Esophagus squamous epithelium (tissue), 4 donors: ENCODE data around the gene MROH2B.

Experiments used
- POLR2A ChIP-seq, 4 donors: fragments of 450-650 bp; IDR thresholded peaks; one replicate each; pipeline ENCODE4 v1.6.1; 2017; ENCODE audit warnings: antibody characterized with exemption in 4 of 4, mild to moderate bottlenecking in 4 of 4, moderate library complexity in 3 of 4
- TF ChIP-seq, protein P1 (sequence below), 6 experiments: fragments of 450-650 bp in 4 of 6; fragments of 200-600 bp in 2 of 6; sonication (generic) in 2 of 6; IDR thresholded peaks; one replicate each; pipeline ENCODE4 v1.5.1; 2016 to 2019; ENCODE audit warnings: antibody characterized with exemption in 6 of 6, mild to moderate bottlenecking in 4 of 6, moderate library complexity in 4 of 6

DNA sequence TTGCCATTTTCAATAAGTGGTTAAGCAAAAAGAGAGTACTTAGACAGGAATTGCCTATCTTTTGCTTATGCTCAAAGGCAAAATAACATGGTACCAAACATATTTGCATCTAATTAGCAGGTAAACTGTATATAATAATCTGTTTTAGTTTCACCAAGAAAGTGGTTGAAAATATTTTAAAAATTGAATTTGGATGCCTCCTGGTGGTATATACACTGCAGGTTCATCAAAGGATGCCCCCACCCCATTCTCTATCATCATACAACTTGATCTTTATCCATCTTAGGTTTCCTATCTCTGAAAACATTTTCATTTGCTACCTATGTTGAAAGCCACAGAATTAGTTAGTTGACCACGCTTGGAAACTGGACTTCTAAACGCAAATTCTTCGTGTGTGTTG lies 47.0 kb upstream of the MROH2B start:
- TF ChIP-seq, protein P1, sequence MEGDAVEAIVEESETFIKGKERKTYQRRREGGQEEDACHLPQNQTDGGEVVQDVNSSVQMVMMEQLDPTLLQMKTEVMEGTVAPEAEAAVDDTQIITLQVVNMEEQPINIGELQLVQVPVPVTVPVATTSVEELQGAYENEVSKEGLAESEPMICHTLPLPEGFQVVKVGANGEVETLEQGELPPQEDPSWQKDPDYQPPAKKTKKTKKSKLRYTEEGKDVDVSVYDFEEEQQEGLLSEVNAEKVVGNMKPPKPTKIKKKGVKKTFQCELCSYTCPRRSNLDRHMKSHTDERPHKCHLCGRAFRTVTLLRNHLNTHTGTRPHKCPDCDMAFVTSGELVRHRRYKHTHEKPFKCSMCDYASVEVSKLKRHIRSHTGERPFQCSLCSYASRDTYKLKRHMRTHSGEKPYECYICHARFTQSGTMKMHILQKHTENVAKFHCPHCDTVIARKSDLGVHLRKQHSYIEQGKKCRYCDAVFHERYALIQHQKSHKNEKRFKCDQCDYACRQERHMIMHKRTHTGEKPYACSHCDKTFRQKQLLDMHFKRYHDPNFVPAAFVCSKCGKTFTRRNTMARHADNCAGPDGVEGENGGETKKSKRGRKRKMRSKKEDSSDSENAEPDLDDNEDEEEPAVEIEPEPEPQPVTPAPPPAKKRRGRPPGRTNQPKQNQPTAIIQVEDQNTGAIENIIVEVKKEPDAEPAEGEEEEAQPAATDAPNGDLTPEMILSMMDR (IDR thresholded peaks at IDR 0.05): no peak
- no peak for TF ChIP-seq POLR2A (IDR thresholded peaks at IDR 0.05)
